Measurements from ENCODE around the gene LRRC40. TPM values are rescaled to one million over a fixed set of nuclear protein-coding genes. Genes with fewer than 3 reads are reported as not detected.

Gene LRRC40
- total and polyA plus RNA-seq, 2 donors (not counting 1 experiment from before 2014, with no cell fraction given), result 16.5 to 24.2 TPM

GRCh38 chr1:70101774-70102173 is 103.6 kb downstream of the LRRC40 start:
- Histone ChIP-seq H3K27me3 (ENCODE audit: control insufficient read depth, insufficient read depth, low read length) (no peaks in the 10 kb centered on the region), H3K4me2 (ENCODE audit: extremely low read depth, insufficient read depth, low read length) (no peak overlapping the region), H3K36me3 (ENCODE audit: control insufficient read depth, insufficient read depth, low read length) (no peaks in the 10 kb centered on the region), H3K79me2 (ENCODE audit: control insufficient read depth, insufficient read depth, low read length) (no peaks in the 10 kb centered on the region), H3K4me1 (ENCODE audit: control insufficient read depth, extremely low read depth, insufficient read depth, low read length) (no peaks in the 10 kb centered on the region), H2AFZ (ENCODE audit: low read length) (no peak overlapping the region), H3K9ac (ENCODE audit: insufficient read depth, low read length) (no peak overlapping the region), H3K9me3 (ENCODE audit: control insufficient read depth, insufficient read depth, low read depth, low read length) (no peaks in the 10 kb centered on the region), H3K27ac (ENCODE audit: insufficient read depth, low read length) (no peak overlapping the region), H3K4me3 (replicated peaks in 1 of 4; ENCODE audit: control extremely low read depth in 1 of 4, insufficient read depth in 1 of 4, low read depth in 3 of 4, low read length in 4 of 4) (no peak overlapping the region), H4K20me1 (ENCODE audit: control insufficient read depth, extremely low read depth, insufficient read depth, low read length) (no peaks in the 10 kb centered on the region)
- TF ChIP-seq CTCF (conservative IDR thresholded peaks at IDR 0.05 in 1 of 2, IDR thresholded peaks at IDR 0.05 in 1 of 2; ENCODE audit: low read depth in 1 of 2, low read length in 2 of 2), result no peak
- TF ChIP-seq EZH2 (IDR thresholded peaks at IDR 0.05; ENCODE audit: low read length, missing control alignments), result no peak
- no peak for DNase-seq (ENCODE audit: low read depth in 2 of 2)

- no peaks in the 10 kb centered on the region for H3K9me3 ChIP-seq (ENCODE audit: control insufficient read depth, insufficient read depth, low read depth, low read length)
- no peak overlapping the region for H3K27ac ChIP-seq (ENCODE audit: insufficient read depth, low read length)
- H3K36me3 ChIP-seq (ENCODE audit: control insufficient read depth, insufficient read depth, low read length), result no peaks in the 10 kb centered on the region
- no peaks in the 10 kb centered on the region for H4K20me1 ChIP-seq (ENCODE audit: control insufficient read depth, extremely low read depth, insufficient read depth, low read length)
- no peak for TF ChIP-seq CTCF (conservative IDR thresholded peaks at IDR 0.05 in 1 of 2, IDR thresholded peaks at IDR 0.05 in 1 of 2; ENCODE audit: low read depth in 1 of 2, low read length in 2 of 2)
- TF ChIP-seq EZH2 (IDR thresholded peaks at IDR 0.05; ENCODE audit: low read length, missing control alignments), result no peak
- no peak overlapping the region for H2AFZ ChIP-seq (ENCODE audit: low read length)
- no peak overlapping the region for H3K4me3 ChIP-seq (replicated peaks in 1 of 4; ENCODE audit: control extremely low read depth in 1 of 4, insufficient read depth in 1 of 4, low read depth in 3 of 4, low read length in 4 of 4)
- DNase-seq (ENCODE audit: low read depth in 2 of 2), result no peak
- no peaks in the 10 kb centered on the region for H3K79me2 ChIP-seq (ENCODE audit: control insufficient read depth, insufficient read depth, low read length)
- H3K4me2 ChIP-seq (ENCODE audit: extremely low read depth, insufficient read depth, low read length), result no peak overlapping the region
- H3K9ac ChIP-seq (ENCODE audit: insufficient read depth, low read length), result no peak overlapping the region
- H3K4me1 ChIP-seq (ENCODE audit: control insufficient read depth, extremely low read depth, insufficient read depth, low read length), result no peaks in the 10 kb centered on the region
- H3K27me3 ChIP-seq (ENCODE audit: control insufficient read depth, insufficient read depth, low read length), result no peaks in the 10 kb centered on the region
Measured at GRCh38 chr1:70101231-70101630, 104.1 kb downstream of the LRRC40 start.

Other genes with a start within 250 kb of the LRRC40 start
- 107 and 139 TPM in 2 replicates for gene SRSF11, start 15.8 kb upstream of the LRRC40 start, total RNA-seq
- 134 and 163 TPM in 2 replicates for gene SRSF11, start 15.8 kb upstream of the LRRC40 start, polyA plus RNA-seq
- 30.2 and 31.1 TPM in 2 replicates for gene ANKRD13C, start 149.1 kb upstream of the LRRC40 start, total RNA-seq
- 17.8 and 19.4 TPM in 2 replicates for gene ANKRD13C, start 149.1 kb upstream of the LRRC40 start, polyA plus RNA-seq
- 3.6 and 9.7 TPM in 2 replicates for gene CTH, start 205.7 kb upstream of the LRRC40 start, total RNA-seq
- gene CTH, start 205.7 kb upstream of the LRRC40 start, polyA plus RNA-seq, result 2.6 and 4.9 TPM in 2 replicates